BE2C (cell line): ENCODE measurements around the gene TCFL5.

Experiments used
- DNase-seq: peaks from one replicate; pipeline ENCODE4 v3.0.0-alpha.2; 2020
- H3K27me3 ChIP-seq: fragments of 250-450 bp; sonication (Bioruptor Pico); 2 replicates; pipeline ENCODE4 v1.5.1; 2020; ENCODE audit warnings: mild to moderate bottlenecking
- H3K36me3 ChIP-seq: fragments of 250-450 bp; sonication (Bioruptor Pico); 2 replicates; pipeline ENCODE4 v1.5.1; 2020; ENCODE audit warnings: mild to moderate bottlenecking
- H3K4me1 ChIP-seq: fragments of 250-450 bp; sonication (Bioruptor Pico); 2 replicates; pipeline ENCODE4 v1.5.1; 2020
- H3K4me3 ChIP-seq: 2 replicates; pipeline ENCODE4 v1.5.1; 2011; ENCODE audit warnings: low read depth, low read length
- H3K9me3 ChIP-seq: fragments of 250-450 bp; sonication (Bioruptor Pico); 2 replicates; pipeline ENCODE4 v1.5.1; 2020
- TF ChIP-seq, protein P1 (sequence below): IDR thresholded peaks from 2 replicates; pipeline ENCODE4 v1.5.1; 2012; ENCODE audit warnings: mild to moderate bottlenecking, low read depth, low read length

Gene TCFL5

DNA sequence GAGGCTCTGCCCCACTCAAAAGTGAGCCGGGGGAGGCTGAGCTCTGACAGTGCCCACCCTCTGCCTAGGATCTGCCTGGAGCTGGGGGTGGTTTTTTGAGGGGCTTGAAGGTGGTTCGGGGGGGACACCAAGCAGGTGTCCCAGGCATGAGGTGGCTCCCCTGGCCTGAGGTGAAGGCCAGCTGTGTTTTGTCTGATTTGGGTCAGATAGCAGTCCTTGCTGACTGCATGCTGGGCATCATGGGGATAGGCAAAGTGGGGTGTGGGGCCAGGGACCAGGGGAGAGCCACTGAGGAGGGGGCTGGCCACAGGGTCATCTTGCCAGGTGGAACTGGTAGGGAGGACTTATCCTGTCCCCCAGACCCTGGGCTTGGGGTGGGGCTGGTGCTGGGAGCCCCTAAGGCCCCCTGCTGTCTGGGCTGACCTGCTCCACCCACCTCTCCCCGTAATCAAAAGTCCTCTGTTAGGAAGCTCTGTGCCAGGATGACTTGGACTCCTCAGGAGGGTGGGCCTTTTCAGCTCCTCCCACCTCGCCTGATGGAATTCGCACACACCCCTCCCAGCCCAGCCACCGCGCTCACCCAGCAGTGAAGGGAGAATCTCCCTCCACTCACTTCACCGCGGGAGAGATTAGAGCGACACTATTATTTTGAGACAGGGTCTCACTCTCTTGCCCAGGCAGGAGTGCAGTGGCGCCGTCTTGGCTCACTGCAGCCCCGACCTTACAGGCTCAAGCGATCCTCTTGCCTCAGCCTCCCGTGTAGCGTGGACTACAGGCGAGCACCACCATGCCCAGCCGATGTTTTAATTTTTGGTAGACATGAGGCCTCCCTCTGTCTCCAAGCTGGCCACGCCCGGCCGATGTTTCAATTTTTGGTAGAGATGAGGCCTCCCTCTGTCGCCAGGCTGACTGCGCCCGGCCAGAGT is 46.3 kb downstream of the TCFL5 start:
- no peak for DNase-seq
- Histone ChIP-seq H3K36me3 (peaks cover 18% of the 10 kb centered on the region), H3K27me3 (peaks cover 12% of the 10 kb centered on the region), H3K4me1 (peaks cover 26% of the 10 kb centered on the region), H3K4me3 (no peak overlapping the region), H3K9me3 (no peaks in the 10 kb centered on the region)
- TF ChIP-seq, protein P1, sequence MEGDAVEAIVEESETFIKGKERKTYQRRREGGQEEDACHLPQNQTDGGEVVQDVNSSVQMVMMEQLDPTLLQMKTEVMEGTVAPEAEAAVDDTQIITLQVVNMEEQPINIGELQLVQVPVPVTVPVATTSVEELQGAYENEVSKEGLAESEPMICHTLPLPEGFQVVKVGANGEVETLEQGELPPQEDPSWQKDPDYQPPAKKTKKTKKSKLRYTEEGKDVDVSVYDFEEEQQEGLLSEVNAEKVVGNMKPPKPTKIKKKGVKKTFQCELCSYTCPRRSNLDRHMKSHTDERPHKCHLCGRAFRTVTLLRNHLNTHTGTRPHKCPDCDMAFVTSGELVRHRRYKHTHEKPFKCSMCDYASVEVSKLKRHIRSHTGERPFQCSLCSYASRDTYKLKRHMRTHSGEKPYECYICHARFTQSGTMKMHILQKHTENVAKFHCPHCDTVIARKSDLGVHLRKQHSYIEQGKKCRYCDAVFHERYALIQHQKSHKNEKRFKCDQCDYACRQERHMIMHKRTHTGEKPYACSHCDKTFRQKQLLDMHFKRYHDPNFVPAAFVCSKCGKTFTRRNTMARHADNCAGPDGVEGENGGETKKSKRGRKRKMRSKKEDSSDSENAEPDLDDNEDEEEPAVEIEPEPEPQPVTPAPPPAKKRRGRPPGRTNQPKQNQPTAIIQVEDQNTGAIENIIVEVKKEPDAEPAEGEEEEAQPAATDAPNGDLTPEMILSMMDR: no peak

DNA sequence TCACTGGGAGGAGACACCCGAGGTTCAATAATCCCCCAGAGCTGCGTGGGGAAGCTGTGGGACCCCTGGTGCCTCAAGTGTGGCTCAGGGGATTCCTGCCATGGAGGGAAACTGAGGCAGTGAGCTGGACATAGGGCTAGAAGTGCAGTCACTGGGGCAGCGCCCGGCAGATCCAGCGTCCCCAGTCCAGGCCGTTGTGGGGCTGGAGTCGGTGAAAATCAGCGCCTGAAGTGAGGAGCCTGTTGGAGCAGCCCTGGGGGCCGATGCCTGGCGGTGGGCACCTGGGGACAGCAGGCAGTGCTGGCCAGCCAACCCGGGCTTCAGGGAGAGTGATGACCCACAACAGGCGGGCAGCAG is 46.9 kb downstream of the TCFL5 start:
- TF ChIP-seq, protein P1: no peak
- Histone ChIP-seq H3K4me1 (peaks cover 20% of the 10 kb centered on the region), H3K9me3 (no peaks in the 10 kb centered on the region), H3K27me3 (peaks cover 12% of the 10 kb centered on the region), H3K36me3 (peaks cover 25% of the 10 kb centered on the region), H3K4me3 (no peak overlapping the region)
- no peak for DNase-seq

DNA sequence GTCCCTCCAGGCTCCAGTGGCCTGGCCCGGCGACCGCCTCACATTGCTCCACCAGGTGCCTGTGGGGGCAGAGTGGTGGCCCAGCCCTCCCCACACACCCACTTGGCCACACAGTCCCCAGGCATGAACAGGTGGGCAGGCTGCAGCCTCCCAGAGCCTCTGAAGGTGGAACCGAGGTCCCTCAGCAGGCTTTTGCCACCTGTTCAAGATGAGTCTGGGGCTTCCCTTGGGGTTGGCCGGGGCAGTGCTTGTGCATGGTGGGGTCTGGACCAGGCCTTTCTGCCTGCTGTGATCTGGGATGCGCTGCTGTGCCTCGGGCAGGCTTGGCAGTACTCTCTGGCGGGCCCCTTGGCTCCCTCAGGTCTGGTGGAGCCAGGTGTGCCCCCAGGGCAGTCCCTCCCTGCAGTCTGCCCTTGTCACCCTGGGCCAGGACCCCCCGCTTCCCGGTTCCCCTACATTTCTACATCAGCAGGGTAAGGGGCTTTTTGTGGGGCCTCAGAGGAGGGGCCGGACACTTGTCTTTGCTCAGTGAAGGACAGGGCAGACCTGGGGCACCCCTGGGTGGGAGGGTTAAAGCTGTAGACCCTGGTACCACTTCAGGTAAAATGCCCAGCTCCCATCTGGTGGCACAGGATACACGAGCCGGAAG is 47.4 kb downstream of the TCFL5 start:
- Histone ChIP-seq H3K27me3 (peaks cover 12% of the 10 kb centered on the region), H3K36me3 (peaks cover 29% of the 10 kb centered on the region), H3K4me1 (peaks cover 15% of the 10 kb centered on the region), H3K4me3 (no peak overlapping the region), H3K9me3 (no peaks in the 10 kb centered on the region)
- DNase-seq: peak; percentile 48
- TF ChIP-seq, protein P1: no peak

DNA sequence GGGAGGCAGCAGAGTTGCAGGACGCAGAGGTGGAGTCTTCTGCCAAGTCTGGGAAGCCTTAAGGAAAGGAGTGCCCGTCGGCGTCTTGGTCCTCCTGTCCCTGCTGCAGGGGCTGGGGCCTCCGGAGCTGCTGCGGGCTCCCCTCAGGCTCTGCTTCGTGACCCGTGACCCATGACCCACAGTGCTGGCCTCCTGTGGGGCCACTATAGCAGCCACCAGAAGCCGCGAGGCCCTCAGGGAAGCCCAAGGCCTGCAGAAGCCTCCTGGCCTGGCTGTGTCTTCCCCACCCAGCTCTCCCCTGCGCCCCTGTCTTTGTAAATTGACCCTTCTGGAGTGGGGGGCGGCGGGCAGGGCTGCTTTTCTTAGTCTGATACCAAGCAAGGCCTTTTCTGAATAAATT is 48.0 kb downstream of the TCFL5 start:
- H3K36me3 ChIP-seq: peaks cover 33% of the 10 kb centered on the region
- peaks cover 9% of the 10 kb centered on the region for H3K4me1 ChIP-seq
- TF ChIP-seq, protein P1: no peak
- DNase-seq: no peak
- H3K4me3 ChIP-seq: no peak overlapping the region
- peaks cover 12% of the 10 kb centered on the region for H3K27me3 ChIP-seq
- H3K9me3 ChIP-seq: no peaks in the 10 kb centered on the region

DNA sequence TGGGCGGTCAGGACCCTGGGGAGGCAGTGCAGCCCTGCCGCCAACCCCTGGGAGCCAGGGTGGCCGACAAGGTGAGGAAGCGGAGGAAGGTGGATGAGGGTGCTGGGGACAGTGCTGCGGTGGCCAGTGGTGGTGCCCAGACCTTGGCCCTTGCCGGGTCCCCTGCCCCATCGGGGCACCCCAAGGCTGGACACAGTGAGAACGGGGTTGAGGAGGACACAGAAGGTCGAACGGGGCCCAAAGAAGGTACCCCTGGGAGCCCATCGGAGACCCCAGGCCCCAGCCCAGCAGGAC is 48.8 kb downstream of the TCFL5 start:
- peaks cover 40% of the 10 kb centered on the region for H3K36me3 ChIP-seq

More for the DNA sequence above, 48.8 kb downstream of the TCFL5 start:
- TF ChIP-seq, protein P1: no peak
- H3K4me3 ChIP-seq: no peak overlapping the region
- no peaks in the 10 kb centered on the region for H3K9me3 ChIP-seq
- peaks cover 12% of the 10 kb centered on the region for H3K27me3 ChIP-seq
- no peak for DNase-seq
- peaks cover 3% of the 10 kb centered on the region for H3K4me1 ChIP-seq
